Stimulated activated CD8-positive, alpha-beta memory T cell treated with anti-CD3 and anti-CD28 coated beads, Interleukin-12 subunit alpha, Interleukin-12 subunit beta, amount 100 ng/mL, for 24 hours (primary cell): ENCODE results near the gene PRF1.
A peak's percentile ranks its signal among the peaks of the same experiment; 100 is the strongest.

ENCODE experiments used
- DNase-seq: peaks from one replicate; pipeline ENCODE4 v3.0.0-alpha.2; 2020; ENCODE audit errors: extremely low read depth

PRF1 gene

GRCh38 chr10:70578371-70578947 is 24.1 kb downstream of the PRF1 start:
- DNase-seq: peak; percentile 39

- no peak for DNase-seq
These were observed 25.6 kb downstream of the PRF1 start for GRCh38 chr10:70576803-70577517.

DNA sequence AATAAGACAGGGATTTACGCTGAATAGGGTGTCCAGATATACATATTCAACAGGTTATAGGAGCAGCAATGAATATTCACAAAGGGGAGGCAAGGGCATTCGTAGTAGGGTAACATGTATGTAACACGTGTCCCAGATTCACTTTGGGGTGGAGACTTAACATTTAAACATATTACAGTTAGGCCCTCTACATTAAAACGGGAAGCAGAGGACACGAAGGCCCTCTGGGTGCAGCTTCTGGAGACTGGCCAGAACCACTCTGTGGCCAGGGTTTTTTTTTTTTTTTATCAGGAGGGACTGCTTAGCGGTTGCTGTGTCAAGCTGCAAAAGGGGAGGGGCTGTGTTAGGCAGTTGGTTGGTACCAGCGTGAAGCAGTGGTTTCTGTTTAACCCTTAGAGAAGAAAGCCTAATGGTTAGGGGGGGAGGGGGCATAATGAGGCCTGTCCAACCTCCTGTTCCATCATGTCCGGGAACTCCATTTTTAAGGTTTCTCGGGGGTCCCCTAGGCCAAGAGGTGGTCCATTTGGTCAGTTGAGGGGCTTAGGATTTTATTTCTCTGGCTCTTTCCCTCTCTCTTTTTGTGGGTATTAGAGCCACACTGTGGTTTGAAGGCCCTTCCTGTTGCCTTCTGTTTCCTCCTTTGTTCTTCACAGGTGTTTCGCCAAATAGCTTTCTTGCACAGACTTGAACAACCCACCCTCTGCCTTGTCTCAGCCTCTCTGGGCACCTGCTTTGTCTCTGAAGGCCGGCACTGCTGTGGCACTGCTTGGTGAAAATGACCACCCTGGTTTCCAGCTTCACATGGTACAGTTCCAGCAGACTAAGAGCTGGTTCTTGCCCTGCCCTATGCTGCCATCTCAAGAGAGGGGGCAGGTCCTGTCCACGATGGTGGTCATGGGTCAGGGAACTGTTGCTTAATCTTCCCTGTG is 26.4 kb downstream of the PRF1 start:
- DNase-seq: no peak

GRCh38 chr10:70575486-70575873 is 27.1 kb downstream of the PRF1 start:
- no peak for DNase-seq

DNA sequence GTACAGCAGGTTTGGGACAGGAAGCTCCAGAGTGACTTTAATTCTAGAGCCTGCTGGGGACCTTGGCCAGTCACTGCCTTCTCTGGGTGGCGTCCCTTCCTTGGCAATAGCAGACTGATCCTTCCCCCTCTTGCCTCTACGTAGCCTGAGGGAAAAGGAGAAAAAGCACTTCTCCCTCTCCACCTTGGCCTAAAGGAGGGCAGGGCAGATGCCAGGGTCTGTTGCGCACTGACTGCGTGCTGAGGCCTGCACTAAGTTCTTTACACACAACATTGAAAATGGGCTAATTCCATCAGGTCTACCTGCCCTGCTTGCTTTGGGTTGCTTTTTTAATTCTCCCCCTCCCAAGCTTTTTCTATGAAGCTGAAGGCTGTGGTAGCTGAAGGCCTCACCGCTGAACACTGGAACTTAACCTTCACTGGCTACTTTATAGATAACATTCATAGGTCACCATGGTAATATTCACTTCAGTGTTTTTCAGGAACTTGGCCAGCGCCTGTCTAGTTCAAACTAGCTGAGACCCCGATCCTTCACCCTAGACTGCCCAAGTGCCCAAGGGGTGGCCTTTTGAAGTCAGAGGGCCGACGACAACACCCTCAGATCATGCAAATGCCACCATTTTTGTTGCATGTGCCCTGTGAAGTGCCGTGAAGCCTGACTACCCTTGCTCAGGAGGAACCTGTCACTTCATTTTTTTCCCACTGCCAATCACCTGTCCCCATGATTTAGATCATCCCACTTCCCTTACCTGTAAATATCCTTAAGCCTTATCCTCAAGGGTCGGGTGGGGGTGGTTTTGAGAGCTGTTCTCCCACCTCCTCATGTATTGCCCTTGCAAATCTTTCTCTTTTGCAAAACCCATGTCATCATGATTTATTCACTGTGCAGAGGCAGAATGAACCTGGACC is 28.7 kb downstream of the PRF1 start:
- DNase-seq: no peak

GRCh38 chr10:70571636-70572439 is 30.7 kb downstream of the PRF1 start:
- no peak for DNase-seq

DNA sequence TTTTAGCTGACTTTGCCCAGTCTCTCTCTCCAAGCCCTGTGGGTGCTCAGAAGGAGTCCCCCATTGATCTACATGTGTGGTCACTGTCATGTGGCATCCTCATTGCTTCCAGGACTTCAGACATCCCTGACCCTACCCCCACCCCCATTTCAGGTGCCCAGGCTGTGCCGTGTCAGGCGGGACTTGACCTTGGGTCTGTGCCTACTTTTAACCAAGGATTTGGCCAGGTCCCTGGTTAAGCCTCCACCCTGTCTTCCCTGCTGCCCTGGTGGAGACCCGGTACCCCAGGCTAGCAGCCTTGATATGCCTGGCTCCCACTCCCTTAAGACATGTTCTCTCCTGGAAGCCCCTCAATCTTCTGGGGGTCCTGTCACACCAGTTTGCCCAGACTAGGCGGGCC is 31.3 kb downstream of the PRF1 start:
- no peak for DNase-seq

- no peak for DNase-seq
These were observed 33.6 kb downstream of the PRF1 start for GRCh38 chr10:70568781-70569495.

DNA sequence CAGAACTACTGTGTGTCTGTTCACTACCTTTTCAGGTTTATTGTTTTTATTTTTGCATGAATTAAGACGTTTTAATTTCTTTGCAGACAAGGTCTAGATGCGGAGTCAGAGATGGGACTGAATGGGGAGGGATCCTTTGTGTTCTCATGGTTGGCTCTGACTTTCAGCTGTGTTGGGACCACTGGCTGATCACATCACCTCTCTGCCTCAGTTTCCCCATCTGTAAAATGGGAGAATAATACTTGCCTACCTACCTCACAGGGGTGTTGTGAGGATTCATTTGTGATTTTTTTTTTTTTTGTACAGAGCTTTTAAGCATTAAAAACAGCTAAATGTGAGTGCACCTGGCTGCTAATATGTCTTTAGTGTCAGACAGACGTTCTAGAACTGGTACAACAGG is 34.4 kb downstream of the PRF1 start:
- no peak for DNase-seq

DNA sequence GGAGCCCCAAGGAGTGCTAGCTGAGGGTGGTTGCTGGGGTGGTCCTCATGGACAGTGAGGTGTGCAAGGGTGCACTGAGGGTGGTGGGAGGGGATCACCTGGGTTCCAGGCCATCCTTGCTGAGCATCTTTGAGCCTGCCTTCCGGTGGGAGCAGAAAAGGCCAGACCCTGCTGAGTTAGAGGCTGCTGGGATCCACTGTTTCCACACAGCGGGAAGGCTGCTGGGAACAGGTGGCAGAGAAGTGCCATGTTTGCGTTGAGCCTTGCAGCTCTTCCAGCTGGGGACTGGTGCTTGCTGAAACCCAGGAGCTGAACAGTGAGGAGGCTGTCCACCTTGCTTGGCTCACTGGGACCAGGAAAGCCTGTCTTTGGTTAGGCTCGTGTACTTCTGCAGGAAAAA is 34.9 kb downstream of the PRF1 start:
- DNase-seq: no peak

GRCh38 chr10:70566515-70567290 is 35.8 kb downstream of the PRF1 start:
- no peak for DNase-seq

DNA sequence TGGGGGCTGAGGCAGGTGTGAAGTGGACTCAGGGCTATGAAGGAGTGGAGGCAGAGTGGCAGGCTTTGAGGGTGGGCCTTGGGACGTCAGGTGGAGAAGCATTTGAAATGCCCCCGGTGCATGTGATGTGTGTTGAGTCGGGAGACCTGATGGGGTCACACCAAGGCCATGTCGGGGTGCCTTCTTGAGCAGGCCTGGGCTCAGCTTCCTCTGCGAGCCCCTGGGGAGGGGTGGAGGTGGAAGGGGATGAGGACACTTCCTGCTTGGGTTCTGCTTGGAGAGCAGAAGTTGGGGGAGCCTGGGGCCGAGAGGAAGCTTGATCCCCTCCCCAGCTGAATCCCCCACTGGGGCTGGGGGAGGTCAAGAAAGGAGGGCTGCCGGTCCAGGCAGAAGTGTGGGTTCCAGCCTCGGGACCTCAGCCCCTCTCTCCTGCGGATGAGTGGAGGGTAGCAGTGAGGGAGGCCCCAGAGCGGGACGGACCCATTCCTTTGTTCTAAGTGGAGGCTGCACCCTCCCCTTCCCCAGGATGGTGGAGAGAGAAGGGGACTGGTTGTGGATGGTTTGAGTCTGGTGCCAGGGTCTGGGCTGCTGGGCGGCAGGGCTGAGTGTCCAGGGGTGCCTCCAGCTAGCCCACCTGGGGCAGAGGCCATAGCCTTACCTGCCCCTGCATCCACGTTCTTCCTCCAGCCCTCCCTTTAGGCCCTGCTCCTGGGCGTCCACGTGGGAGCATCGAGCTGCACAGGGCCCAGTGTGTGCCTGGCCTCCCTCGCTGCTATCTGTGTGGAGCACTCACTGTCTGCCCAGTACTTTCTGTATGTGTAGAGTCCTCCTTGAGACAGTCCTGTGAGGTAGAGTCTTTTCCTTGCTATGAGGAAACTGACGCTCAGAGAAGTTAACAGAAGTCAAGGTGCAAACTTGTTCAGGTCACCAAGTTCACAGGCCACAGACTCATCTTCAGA is 36.7 kb downstream of the PRF1 start:
- DNase-seq: no peak

DNA sequence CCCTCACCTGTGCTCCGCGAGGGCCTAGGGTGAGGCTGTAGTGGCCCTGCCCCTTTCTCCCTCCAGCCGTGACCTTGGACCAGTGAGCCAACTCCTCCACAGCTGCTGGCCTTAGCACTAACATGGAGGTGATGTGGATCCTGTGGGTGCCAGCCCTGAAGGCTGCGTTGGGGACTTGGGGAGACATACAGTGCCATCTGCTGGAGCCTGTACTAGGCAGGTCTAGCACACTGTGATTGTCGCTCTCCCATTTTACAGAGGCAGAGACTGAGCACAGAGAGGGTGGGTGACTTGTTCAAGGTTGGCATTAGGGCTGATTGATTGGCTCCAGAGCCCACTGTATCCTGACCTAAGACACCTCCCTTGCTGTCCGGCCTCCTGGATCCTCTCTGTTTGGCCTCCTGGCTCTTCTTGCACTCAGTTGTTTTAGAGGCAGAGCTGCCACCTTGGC is 37.6 kb downstream of the PRF1 start:
- DNase-seq: no peak

GRCh38 chr10:70564113-70564725 is 38.3 kb downstream of the PRF1 start:
- no peak for DNase-seq

DNA sequence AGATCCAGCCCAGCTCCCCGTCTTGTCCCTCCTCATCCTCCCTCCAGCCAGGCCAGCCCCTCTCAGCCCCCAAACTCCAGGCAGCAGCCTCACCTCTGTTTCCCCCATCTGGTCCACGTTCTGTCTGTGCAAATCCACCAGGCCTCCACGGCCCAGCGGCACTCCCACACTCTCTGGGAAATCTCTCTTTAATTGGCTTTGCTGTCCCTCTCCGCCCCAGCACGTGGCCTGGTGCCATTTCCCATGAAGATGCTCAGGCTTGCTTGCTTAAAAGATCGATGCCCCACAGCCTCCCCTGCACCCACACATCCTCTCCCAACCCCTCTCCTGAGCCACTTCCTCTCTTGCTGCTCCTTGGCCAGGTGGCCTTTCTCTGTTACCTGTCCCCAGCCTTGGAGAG is 39.3 kb downstream of the PRF1 start:
- DNase-seq: no peak

GRCh38 chr10:70562036-70562755 is 40.3 kb downstream of the PRF1 start:
- DNase-seq: no peak

GRCh38 chr10:70561558-70561957 is 41.0 kb downstream of the PRF1 start:
- no peak for DNase-seq
